Measurements from ENCODE around the gene SLIT3.

DNA sequence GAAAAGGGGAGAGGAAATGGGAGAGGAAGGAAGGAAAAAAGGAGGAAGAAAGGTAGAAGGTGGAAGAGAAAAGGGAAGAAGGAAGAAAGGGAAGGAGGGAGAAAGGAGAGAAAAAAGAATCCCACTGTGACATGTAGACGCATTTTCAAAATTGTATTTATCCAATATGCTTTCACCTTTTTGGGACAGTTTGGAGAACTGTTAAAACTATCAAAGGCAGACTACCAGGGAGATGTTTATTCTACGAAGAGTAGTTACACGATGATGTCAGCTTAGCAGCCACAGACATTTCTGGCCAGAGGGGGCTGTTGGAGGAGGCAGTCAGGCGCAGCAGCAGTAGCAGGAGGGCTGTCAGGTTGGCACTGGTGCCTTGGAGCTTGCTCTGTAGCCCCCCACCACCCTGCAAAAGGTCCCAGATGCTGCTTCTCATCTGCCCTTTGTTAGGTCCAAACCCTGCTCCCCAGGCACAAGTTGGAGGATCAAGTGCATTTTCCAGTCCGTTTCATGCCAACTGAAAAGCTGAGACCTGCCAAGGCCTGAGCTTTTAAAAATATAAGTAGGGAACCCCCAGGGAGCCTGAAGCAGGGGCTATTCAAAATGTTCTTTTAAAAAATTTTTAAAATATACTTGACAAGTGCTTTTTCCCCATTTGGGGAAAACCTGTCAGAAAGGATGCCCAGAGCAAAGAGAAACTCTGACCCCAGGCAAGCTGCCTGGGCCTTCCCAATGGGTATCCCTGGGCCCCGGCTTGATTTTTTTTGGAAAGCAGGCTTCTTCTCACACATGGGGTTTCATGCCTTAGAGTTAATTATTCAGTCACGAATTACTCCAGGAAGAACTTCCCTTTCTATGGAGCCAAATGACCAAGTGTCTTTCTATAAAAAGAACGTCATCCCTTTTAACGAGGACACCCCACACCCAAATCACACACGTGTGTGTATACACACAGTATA lies 203.3 kb downstream of the SLIT3 start:
- no peak for TF ChIP-seq TEAD4 (IDR thresholded peaks at IDR 0.05; ENCODE audit: borderline replicate concordance, insufficient read depth)
- TF ChIP-seq, protein P1, sequence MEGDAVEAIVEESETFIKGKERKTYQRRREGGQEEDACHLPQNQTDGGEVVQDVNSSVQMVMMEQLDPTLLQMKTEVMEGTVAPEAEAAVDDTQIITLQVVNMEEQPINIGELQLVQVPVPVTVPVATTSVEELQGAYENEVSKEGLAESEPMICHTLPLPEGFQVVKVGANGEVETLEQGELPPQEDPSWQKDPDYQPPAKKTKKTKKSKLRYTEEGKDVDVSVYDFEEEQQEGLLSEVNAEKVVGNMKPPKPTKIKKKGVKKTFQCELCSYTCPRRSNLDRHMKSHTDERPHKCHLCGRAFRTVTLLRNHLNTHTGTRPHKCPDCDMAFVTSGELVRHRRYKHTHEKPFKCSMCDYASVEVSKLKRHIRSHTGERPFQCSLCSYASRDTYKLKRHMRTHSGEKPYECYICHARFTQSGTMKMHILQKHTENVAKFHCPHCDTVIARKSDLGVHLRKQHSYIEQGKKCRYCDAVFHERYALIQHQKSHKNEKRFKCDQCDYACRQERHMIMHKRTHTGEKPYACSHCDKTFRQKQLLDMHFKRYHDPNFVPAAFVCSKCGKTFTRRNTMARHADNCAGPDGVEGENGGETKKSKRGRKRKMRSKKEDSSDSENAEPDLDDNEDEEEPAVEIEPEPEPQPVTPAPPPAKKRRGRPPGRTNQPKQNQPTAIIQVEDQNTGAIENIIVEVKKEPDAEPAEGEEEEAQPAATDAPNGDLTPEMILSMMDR (IDR thresholded peaks at IDR 0.05): no peak
- no peak for TF ChIP-seq MAX (IDR thresholded peaks at IDR 0.05; ENCODE audit: low read depth)
- TF ChIP-seq MEF2A (IDR thresholded peaks at IDR 0.05; ENCODE audit: borderline replicate concordance, low read depth): no peak
- TF ChIP-seq RFX5 (IDR thresholded peaks at IDR 0.05; ENCODE audit: low read length): no peak
- TF ChIP-seq, protein P2, sequence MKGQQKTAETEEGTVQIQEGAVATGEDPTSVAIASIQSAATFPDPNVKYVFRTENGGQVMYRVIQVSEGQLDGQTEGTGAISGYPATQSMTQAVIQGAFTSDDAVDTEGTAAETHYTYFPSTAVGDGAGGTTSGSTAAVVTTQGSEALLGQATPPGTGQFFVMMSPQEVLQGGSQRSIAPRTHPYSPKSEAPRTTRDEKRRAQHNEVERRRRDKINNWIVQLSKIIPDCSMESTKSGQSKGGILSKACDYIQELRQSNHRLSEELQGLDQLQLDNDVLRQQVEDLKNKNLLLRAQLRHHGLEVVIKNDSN (IDR thresholded peaks at IDR 0.05; ENCODE audit: borderline replicate concordance, low read depth): no peak
- no peak for TF ChIP-seq RXRA (IDR thresholded peaks at IDR 0.05; ENCODE audit: borderline replicate concordance, low read depth)
- TF ChIP-seq EZH2phosphoT487 (IDR thresholded peaks at IDR 0.05; ENCODE audit: borderline replicate concordance, low read depth): no peak
- no peak for TF ChIP-seq POLR2AphosphoS5 (IDR thresholded peaks at IDR 0.05; ENCODE audit: low read depth, low read length)
- no peak for TF ChIP-seq GATA2 (CRISPR knock-in tag; IDR thresholded peaks at IDR 0.05)
- no peak for TF ChIP-seq RAD21 (IDR thresholded peaks at IDR 0.05; ENCODE audit: low read length)
- TF ChIP-seq SIN3A (IDR thresholded peaks at IDR 0.05; ENCODE audit: borderline replicate concordance, low read depth, low read length): no peak
- TF ChIP-seq SMC3 (IDR thresholded peaks at IDR 0.05; ENCODE audit: low read depth, low read length): no peak
- TF ChIP-seq JUND (IDR thresholded peaks at IDR 0.05): no peak

Data from SK-N-SH (cell line).